ENCODE measurements around the gene NNT. TPM values are rescaled to one million over a fixed set of nuclear protein-coding genes. Genes with fewer than 3 reads are reported as not detected.
"Not testable (repeated sequence)": the region's sequence is repeated elsewhere in the genome, so short reads cannot be mapped to it uniquely, and the experiment has no call there.

NNT gene
- total RNA-seq, 1 donor from 2014 or later: 56.3 TPM

GRCh38 chr5:43730832-43731342 lies 127.9 kb downstream of the NNT start:
- no peaks in the 10 kb centered on the region for H4K20me1 ChIP-seq (ENCODE audit: low read depth)
- H3K4me1 Mint-ChIP-seq: no peaks in the 10 kb centered on the region

DNA sequence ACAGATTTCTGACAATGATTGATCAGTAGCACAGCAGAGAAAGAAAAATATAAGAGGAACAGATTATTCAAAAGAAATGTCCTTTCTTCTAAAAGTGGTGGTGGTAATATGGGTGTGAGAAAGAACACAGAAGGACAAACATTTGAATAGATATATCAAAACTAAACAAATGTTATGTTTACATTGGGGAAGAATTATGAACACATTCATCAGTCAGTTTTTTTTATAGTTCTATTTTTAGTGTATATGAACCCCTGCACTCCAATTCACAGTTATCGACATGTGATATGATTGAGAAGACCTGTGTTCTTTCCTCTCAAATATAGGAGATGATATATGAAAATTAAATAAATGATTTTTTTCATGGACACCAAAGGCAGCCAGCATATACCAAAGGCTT lies 128.6 kb downstream of the NNT start:
- Mint-ChIP-seq H3K27me3 (ENCODE audit: insufficient read depth, low read depth) (no peaks in the 10 kb centered on the region), H3K36me3 (no peaks in the 10 kb centered on the region), H3K9me3 (no peaks in the 10 kb centered on the region), H3K27ac (no peak overlapping the region), H3K4me3 (no peak overlapping the region), H3K4me1 (no peaks in the 10 kb centered on the region)
- no peak for DNase-seq (ENCODE audit: low spot score)
- Histone ChIP-seq H2AFZ (replicated peaks) (no peak overlapping the region), H4K20me1 (ENCODE audit: low read depth) (no peaks in the 10 kb centered on the region), H3K4me3 (no peak overlapping the region), H3K4me2 (no peak overlapping the region), H3K9me3 (ENCODE audit: low read depth) (no peaks in the 10 kb centered on the region), H3K9ac (no peak overlapping the region), H3K79me2 (ENCODE audit: low read depth) (no peaks in the 10 kb centered on the region), H3K27ac (no peak overlapping the region), H3K27me3 (no peaks in the 10 kb centered on the region), H3K4me1 (no peaks in the 10 kb centered on the region), H3K36me3 (no peaks in the 10 kb centered on the region), H3F3A (ENCODE audit: low read depth) (no peaks in the 10 kb centered on the region)
- no peak for TF ChIP-seq EZH2phosphoT487 (IDR thresholded peaks at IDR 0.05)
- TF ChIP-seq EZH2 (IDR thresholded peaks at IDR 0.05): no peak
- TF ChIP-seq, protein P1, sequence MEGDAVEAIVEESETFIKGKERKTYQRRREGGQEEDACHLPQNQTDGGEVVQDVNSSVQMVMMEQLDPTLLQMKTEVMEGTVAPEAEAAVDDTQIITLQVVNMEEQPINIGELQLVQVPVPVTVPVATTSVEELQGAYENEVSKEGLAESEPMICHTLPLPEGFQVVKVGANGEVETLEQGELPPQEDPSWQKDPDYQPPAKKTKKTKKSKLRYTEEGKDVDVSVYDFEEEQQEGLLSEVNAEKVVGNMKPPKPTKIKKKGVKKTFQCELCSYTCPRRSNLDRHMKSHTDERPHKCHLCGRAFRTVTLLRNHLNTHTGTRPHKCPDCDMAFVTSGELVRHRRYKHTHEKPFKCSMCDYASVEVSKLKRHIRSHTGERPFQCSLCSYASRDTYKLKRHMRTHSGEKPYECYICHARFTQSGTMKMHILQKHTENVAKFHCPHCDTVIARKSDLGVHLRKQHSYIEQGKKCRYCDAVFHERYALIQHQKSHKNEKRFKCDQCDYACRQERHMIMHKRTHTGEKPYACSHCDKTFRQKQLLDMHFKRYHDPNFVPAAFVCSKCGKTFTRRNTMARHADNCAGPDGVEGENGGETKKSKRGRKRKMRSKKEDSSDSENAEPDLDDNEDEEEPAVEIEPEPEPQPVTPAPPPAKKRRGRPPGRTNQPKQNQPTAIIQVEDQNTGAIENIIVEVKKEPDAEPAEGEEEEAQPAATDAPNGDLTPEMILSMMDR (IDR thresholded peaks at IDR 0.05): no peak

More at GRCh38 chr5:43730832-43731342, 127.9 kb downstream of the NNT start:
- no peak for DNase-seq (ENCODE audit: low spot score)
- no peaks in the 10 kb centered on the region for H3K27me3 Mint-ChIP-seq (ENCODE audit: insufficient read depth, low read depth)
- Histone ChIP-seq H3F3A (ENCODE audit: low read depth) (no peaks in the 10 kb centered on the region), H3K79me2 (ENCODE audit: low read depth) (no peaks in the 10 kb centered on the region), H3K27me3 (no peaks in the 10 kb centered on the region), H3K4me1 (no peaks in the 10 kb centered on the region), H3K27ac (no peak overlapping the region), H3K9me3 (ENCODE audit: low read depth) (no peaks in the 10 kb centered on the region), H3K36me3 (no peaks in the 10 kb centered on the region), H3K9ac (no peak overlapping the region), H3K4me2 (no peak overlapping the region), H2AFZ (replicated peaks) (no peak overlapping the region), H3K4me3 (no peak overlapping the region)
- H3K27ac Mint-ChIP-seq: no peak overlapping the region
- no peaks in the 10 kb centered on the region for H3K9me3 Mint-ChIP-seq
- TF ChIP-seq EZH2 (IDR thresholded peaks at IDR 0.05): no peak
- TF ChIP-seq, protein P1 (IDR thresholded peaks at IDR 0.05): no peak
- no peak for TF ChIP-seq EZH2phosphoT487 (IDR thresholded peaks at IDR 0.05)
- H3K4me3 Mint-ChIP-seq: no peak overlapping the region
- H3K36me3 Mint-ChIP-seq: no peaks in the 10 kb centered on the region

GRCh38 chr5:43745923-43746548 lies 143.1 kb downstream of the NNT start:
- not testable (repeated sequence) for H3F3A ChIP-seq (ENCODE audit: low read depth); H3K27me3 ChIP-seq; H3K27me3 Mint-ChIP-seq (ENCODE audit: insufficient read depth, low read depth); H3K4me3 Mint-ChIP-seq; H3K36me3 Mint-ChIP-seq; H3K4me3 ChIP-seq; H4K20me1 ChIP-seq (ENCODE audit: low read depth); H3K9ac ChIP-seq; H3K36me3 ChIP-seq; H3K4me1 Mint-ChIP-seq; H2AFZ ChIP-seq (replicated peaks); H3K27ac Mint-ChIP-seq; H3K79me2 ChIP-seq (ENCODE audit: low read depth); H3K27ac ChIP-seq; DNase-seq (ENCODE audit: low spot score); H3K9me3 ChIP-seq (ENCODE audit: low read depth); H3K4me1 ChIP-seq; H3K4me2 ChIP-seq
- peaks cover 17% of the 10 kb centered on the region for H3K9me3 Mint-ChIP-seq

DNA sequence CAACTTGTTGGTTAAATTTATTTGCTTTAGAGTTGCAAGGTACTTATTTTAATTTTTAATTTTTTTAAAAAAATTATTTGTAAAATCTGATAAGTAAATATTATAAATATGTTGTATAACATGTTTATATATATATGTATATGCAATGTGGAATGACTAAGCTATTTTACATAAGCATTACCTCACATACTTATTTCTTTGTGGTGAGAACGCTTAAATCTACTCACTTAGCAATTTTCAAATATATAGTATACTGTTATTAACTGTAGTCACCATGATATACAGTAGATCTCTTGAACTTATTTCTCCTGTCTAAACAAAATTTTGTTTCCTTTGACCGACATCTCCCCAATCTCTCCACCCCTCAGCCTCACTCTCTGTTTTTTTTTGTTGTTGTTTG lies 147.8 kb downstream of the NNT start:
- no peak overlapping the region for H2AFZ ChIP-seq (replicated peaks)
- no peak overlapping the region for H3K9ac ChIP-seq
- no peak overlapping the region for H3K4me2 ChIP-seq
- H4K20me1 ChIP-seq (ENCODE audit: low read depth): no peaks in the 10 kb centered on the region
- Mint-ChIP-seq H3K36me3 (no peaks in the 10 kb centered on the region), H3K27me3 (ENCODE audit: insufficient read depth, low read depth) (no peaks in the 10 kb centered on the region), H3K4me1 (no peaks in the 10 kb centered on the region), H3K9me3 (peaks cover 16% of the 10 kb centered on the region), H3K4me3 (no peak overlapping the region), H3K27ac (no peak overlapping the region)
- no peaks in the 10 kb centered on the region for H3K4me1 ChIP-seq
- no peaks in the 10 kb centered on the region for H3K9me3 ChIP-seq (ENCODE audit: low read depth)
- DNase-seq (ENCODE audit: low spot score): no peak
- H3K4me3 ChIP-seq: no peak overlapping the region
- no peak overlapping the region for H3K27ac ChIP-seq
- TF ChIP-seq, protein P1 (IDR thresholded peaks at IDR 0.05): no peak
- no peak for TF ChIP-seq EZH2 (IDR thresholded peaks at IDR 0.05)
- no peak for TF ChIP-seq EZH2phosphoT487 (IDR thresholded peaks at IDR 0.05)
- H3K36me3 ChIP-seq: no peaks in the 10 kb centered on the region
- no peaks in the 10 kb centered on the region for H3F3A ChIP-seq (ENCODE audit: low read depth)
- H3K79me2 ChIP-seq (ENCODE audit: low read depth): no peaks in the 10 kb centered on the region
- no peaks in the 10 kb centered on the region for H3K27me3 ChIP-seq

Measured in neural progenitor cell (in vitro differentiated cells).